ENCODE data around the gene PCGF3. TPM values are rescaled to one million over a fixed set of nuclear protein-coding genes. Genes with fewer than 3 reads are reported as not detected.
A peak's percentile ranks its signal among the peaks of the same experiment; 100 is the strongest.

PCGF3 gene
- total and polyA plus RNA-seq, 9 of the 15 experiments (the other 6 are each of a cell fraction or from before 2014, with no cell fraction given) = 2.6 to 46.1 (median 20.3) TPM

- TF ChIP-seq TSHZ1 (CRISPR knock-in tag; IDR thresholded peaks at IDR 0.05) (no peak), ZBED1 (IDR thresholded peaks at IDR 0.05) (peak; percentile 83; the same call in 1 of the 2 replicates), NR2C1 (IDR thresholded peaks at IDR 0.05) (peak; percentile 98), NR2C1 (tag; IDR thresholded peaks at IDR 0.05) (peak; percentile 99), NUFIP1 (IDR thresholded peaks at IDR 0.05; ENCODE audit: partially characterized antibody) (no peak), NR0B1 (IDR thresholded peaks at IDR 0.05; ENCODE audit: partially characterized antibody) (no peak), AFF1 (IDR thresholded peaks at IDR 0.05; ENCODE audit: low read depth in 1 of 2, partially characterized antibody in 2 of 2) (no peak), ZNF655 (CRISPR knock-in tag; IDR thresholded peaks at IDR 0.05) (no peak), MXI1 (IDR thresholded peaks at IDR 0.05; ENCODE audit: low read depth, low read length) (no peak)
- TF ChIP-seq, protein P1, sequence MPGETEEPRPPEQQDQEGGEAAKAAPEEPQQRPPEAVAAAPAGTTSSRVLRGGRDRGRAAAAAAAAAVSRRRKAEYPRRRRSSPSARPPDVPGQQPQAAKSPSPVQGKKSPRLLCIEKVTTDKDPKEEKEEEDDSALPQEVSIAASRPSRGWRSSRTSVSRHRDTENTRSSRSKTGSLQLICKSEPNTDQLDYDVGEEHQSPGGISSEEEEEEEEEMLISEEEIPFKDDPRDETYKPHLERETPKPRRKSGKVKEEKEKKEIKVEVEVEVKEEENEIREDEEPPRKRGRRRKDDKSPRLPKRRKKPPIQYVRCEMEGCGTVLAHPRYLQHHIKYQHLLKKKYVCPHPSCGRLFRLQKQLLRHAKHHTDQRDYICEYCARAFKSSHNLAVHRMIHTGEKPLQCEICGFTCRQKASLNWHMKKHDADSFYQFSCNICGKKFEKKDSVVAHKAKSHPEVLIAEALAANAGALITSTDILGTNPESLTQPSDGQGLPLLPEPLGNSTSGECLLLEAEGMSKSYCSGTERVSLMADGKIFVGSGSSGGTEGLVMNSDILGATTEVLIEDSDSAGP (CRISPR knock-in tag; IDR thresholded peaks at IDR 0.05) = no peak
- TF ChIP-seq, protein P2, sequence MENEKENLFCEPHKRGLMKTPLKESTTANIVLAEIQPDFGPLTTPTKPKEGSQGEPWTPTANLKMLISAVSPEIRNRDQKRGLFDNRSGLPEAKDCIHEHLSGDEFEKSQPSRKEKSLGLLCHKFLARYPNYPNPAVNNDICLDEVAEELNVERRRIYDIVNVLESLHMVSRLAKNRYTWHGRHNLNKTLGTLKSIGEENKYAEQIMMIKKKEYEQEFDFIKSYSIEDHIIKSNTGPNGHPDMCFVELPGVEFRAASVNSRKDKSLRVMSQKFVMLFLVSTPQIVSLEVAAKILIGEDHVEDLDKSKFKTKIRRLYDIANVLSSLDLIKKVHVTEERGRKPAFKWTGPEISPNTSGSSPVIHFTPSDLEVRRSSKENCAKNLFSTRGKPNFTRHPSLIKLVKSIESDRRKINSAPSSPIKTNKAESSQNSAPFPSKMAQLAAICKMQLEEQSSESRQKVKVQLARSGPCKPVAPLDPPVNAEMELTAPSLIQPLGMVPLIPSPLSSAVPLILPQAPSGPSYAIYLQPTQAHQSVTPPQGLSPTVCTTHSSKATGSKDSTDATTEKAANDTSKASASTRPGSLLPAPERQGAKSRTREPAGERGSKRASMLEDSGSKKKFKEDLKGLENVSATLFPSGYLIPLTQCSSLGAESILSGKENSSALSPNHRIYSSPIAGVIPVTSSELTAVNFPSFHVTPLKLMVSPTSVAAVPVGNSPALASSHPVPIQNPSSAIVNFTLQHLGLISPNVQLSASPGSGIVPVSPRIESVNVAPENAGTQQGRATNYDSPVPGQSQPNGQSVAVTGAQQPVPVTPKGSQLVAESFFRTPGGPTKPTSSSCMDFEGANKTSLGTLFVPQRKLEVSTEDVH (IDR thresholded peaks at IDR 0.05; ENCODE audit: low read depth, partially characterized antibody) = peak; percentile 75
These were observed 31.2 kb upstream of the PCGF3 start, which contains the start of the genes ATP5ME and MYL5 (continued) for GRCh38 chr4:674172-675035.

Data from K562 (cell line).